Measurements from ENCODE around the gene ASIC5. TPM values are rescaled to one million over a fixed set of nuclear protein-coding genes. Genes with fewer than 3 reads are reported as not detected.

The ASIC5 gene
- total RNA-seq, 1 experiment from 2014 or later, result not detected

GRCh38 chr4:155820887-155821518, 45.1 kb downstream of the ASIC5 start:
- no CpG with 5 or more reads among the region's 4 CpGs for WGBS (ENCODE audit: extremely low coverage, insufficient read length, low lambda C conversion rate)
- H3K23ac ChIP-seq (ENCODE audit: insufficient read length, low read depth, low read length), result no peak overlapping the region
- no peak overlapping the region for H3K4ac ChIP-seq (ENCODE audit: low read depth, low read length)
- no peak overlapping the region for H2BK5ac ChIP-seq (ENCODE audit: insufficient read length, low read length)
- no peak overlapping the region for H3K14ac ChIP-seq (ENCODE audit: insufficient read depth, low read length)
- H4K8ac ChIP-seq (replicated peaks; ENCODE audit: insufficient read length, low read depth, low read length), result no peak overlapping the region
- H3K4me2 ChIP-seq (ENCODE audit: insufficient read depth, insufficient read length, low read length), result no peak overlapping the region
- no peak overlapping the region for H2BK15ac ChIP-seq (ENCODE audit: low read depth, low read length)
- no peaks in the 10 kb centered on the region for H4K20me1 ChIP-seq (ENCODE audit: control insufficient read depth, insufficient read depth, insufficient read length)
- Mint-ChIP-seq H3K27me3 (ENCODE audit: low read depth) (no peaks in the 10 kb centered on the region), H3K27ac (0 out of 7 replicates have a peak overlapping the region, but pooled peaks of 1 of the 3 experiments have one; percentile 66), H3K4me3 (no peak overlapping the region), H3K9me3 (no peaks in the 10 kb centered on the region), H3K4me1 (peaks cover 12 to 17% of the 10 kb centered on the region in 2 experiments), H3K36me3 (ENCODE audit: insufficient read depth in 1 of 3, low read depth in 3 of 3) (no peaks in the 10 kb centered on the region)
- H3K9me3 ChIP-seq (ENCODE audit: control insufficient read depth, low read depth, low read length), result no peaks in the 10 kb centered on the region
- no peak overlapping the region for H3K27ac ChIP-seq (ENCODE audit: insufficient read length, low read depth, low read length)
- no peak overlapping the region for H3K56ac ChIP-seq (ENCODE audit: insufficient read length, low read depth, low read length)
- TF ChIP-seq, protein P1, sequence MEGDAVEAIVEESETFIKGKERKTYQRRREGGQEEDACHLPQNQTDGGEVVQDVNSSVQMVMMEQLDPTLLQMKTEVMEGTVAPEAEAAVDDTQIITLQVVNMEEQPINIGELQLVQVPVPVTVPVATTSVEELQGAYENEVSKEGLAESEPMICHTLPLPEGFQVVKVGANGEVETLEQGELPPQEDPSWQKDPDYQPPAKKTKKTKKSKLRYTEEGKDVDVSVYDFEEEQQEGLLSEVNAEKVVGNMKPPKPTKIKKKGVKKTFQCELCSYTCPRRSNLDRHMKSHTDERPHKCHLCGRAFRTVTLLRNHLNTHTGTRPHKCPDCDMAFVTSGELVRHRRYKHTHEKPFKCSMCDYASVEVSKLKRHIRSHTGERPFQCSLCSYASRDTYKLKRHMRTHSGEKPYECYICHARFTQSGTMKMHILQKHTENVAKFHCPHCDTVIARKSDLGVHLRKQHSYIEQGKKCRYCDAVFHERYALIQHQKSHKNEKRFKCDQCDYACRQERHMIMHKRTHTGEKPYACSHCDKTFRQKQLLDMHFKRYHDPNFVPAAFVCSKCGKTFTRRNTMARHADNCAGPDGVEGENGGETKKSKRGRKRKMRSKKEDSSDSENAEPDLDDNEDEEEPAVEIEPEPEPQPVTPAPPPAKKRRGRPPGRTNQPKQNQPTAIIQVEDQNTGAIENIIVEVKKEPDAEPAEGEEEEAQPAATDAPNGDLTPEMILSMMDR (conservative IDR thresholded peaks at IDR 0.05), result no peak
- no peaks in the 10 kb centered on the region for H3K79me1 ChIP-seq (ENCODE audit: insufficient read depth, low read depth, low read length, poor library complexity, severe bottlenecking)
- no peak overlapping the region for H2AFZ ChIP-seq (ENCODE audit: low read length)
- no peak overlapping the region for H2BK120ac ChIP-seq (ENCODE audit: low read depth, low read length, poor library complexity, severe bottlenecking)
- no peak overlapping the region for H3K9ac ChIP-seq (ENCODE audit: extremely low read depth, insufficient read length, low read length)
- no peak overlapping the region for H2BK20ac ChIP-seq (ENCODE audit: low read depth, low read length, poor library complexity, severe bottlenecking)
- no peak overlapping the region for H3K18ac ChIP-seq (ENCODE audit: insufficient read length, low read depth, low read length)
- H2BK12ac ChIP-seq (ENCODE audit: insufficient read length, low read depth, low read length), result no peak overlapping the region
- H3K4me1 ChIP-seq (ENCODE audit: insufficient read depth, low read length), result no peaks in the 10 kb centered on the region
- no peak overlapping the region for H3T11ph ChIP-seq (ENCODE audit: low read length)
- no peak overlapping the region for H4K5ac ChIP-seq (ENCODE audit: insufficient read length, low read depth, low read length)
- H3K79me2 ChIP-seq (ENCODE audit: insufficient read depth, low read length), result no peaks in the 10 kb centered on the region
- no peaks in the 10 kb centered on the region for H3K23me2 ChIP-seq (ENCODE audit: insufficient read length, low read depth, low read length, poor library complexity, severe bottlenecking)
- no peaks in the 10 kb centered on the region for H3K27me3 ChIP-seq (ENCODE audit: insufficient read depth, low read length)
- no peak overlapping the region for H2AK5ac ChIP-seq (ENCODE audit: insufficient read length, low read length)
- no peak overlapping the region for H4K91ac ChIP-seq (ENCODE audit: insufficient read length, low read depth, low read length)
- no peak for DNase-seq
